ENCODE measurements around the gene SLAMF1. TPM values are rescaled to one million over a fixed set of nuclear protein-coding genes. Genes with fewer than 3 reads are reported as not detected.

Gene SLAMF1
- polyA plus RNA-seq, 1 experiment: not detected

GRCh38 chr1:160625725-160626498 lies 20.9 kb downstream of the SLAMF1 start:
- POLR2A ChIA-PET: no interaction called here
- DNase-seq (ENCODE audit: low read depth, low spot score): no peak
- TF ChIP-seq CTCF (IDR thresholded peaks at IDR 0.05; ENCODE audit: low read depth, low read length): no peak
- H3K9me3 ChIP-seq (ENCODE audit: control insufficient read depth, insufficient read depth, low read length): no peaks in the 10 kb centered on the region
- no peaks in the 10 kb centered on the region for H3K27me3 ChIP-seq (ENCODE audit: control insufficient read depth, insufficient read depth, low read length)
- no peak overlapping the region for H3K4me3 ChIP-seq (ENCODE audit: low read depth, low read length)
- CTCF ChIA-PET: no interaction called here
- H3K27ac ChIP-seq (ENCODE audit: low read depth, low read length): no peak overlapping the region

GRCh38 chr1:160625321-160625720 lies 21.5 kb downstream of the SLAMF1 start:
- no peak for TF ChIP-seq CTCF (IDR thresholded peaks at IDR 0.05; ENCODE audit: low read depth, low read length)
- no peak for DNase-seq (ENCODE audit: low read depth, low spot score)
- ChIA-PET CTCF (no interaction called here), POLR2A (no interaction called here)
- Histone ChIP-seq H3K9me3 (ENCODE audit: control insufficient read depth, insufficient read depth, low read length) (no peaks in the 10 kb centered on the region), H3K4me3 (ENCODE audit: low read depth, low read length) (no peak overlapping the region), H3K27me3 (ENCODE audit: control insufficient read depth, insufficient read depth, low read length) (no peaks in the 10 kb centered on the region), H3K27ac (ENCODE audit: low read depth, low read length) (no peak overlapping the region)

GRCh38 chr1:160624464-160624863 lies 22.4 kb downstream of the SLAMF1 start:
- Histone ChIP-seq H3K4me3 (ENCODE audit: low read depth, low read length) (no peak overlapping the region), H3K27ac (ENCODE audit: low read depth, low read length) (no peak overlapping the region), H3K27me3 (ENCODE audit: control insufficient read depth, insufficient read depth, low read length) (no peaks in the 10 kb centered on the region), H3K9me3 (ENCODE audit: control insufficient read depth, insufficient read depth, low read length) (no peaks in the 10 kb centered on the region)
- no peak for TF ChIP-seq CTCF (IDR thresholded peaks at IDR 0.05; ENCODE audit: low read depth, low read length)
- CTCF ChIA-PET: no interaction called here
- no peak for DNase-seq (ENCODE audit: low read depth, low spot score)
- POLR2A ChIA-PET: no interaction called here

- CTCF ChIA-PET: no interaction called here
- H3K4me3 ChIP-seq (ENCODE audit: low read depth, low read length): no peak overlapping the region
- H3K27ac ChIP-seq (ENCODE audit: low read depth, low read length): no peak overlapping the region
- TF ChIP-seq CTCF (IDR thresholded peaks at IDR 0.05; ENCODE audit: low read depth, low read length): no peak
- H3K9me3 ChIP-seq (ENCODE audit: control insufficient read depth, insufficient read depth, low read length): no peaks in the 10 kb centered on the region
- POLR2A ChIA-PET: no interaction called here
- DNase-seq (ENCODE audit: low read depth, low spot score): no peak
- no peaks in the 10 kb centered on the region for H3K27me3 ChIP-seq (ENCODE audit: control insufficient read depth, insufficient read depth, low read length)
Measured at GRCh38 chr1:160623862-160624261, 23.0 kb downstream of the SLAMF1 start.

- no peak for DNase-seq (ENCODE audit: low read depth, low spot score)
- no peak for TF ChIP-seq CTCF (IDR thresholded peaks at IDR 0.05; ENCODE audit: low read depth, low read length)
- CTCF ChIA-PET: interaction anchor here (0.6 kb wide), 2 partner anchors 80 to 367 kb away, joined by 3 to 6 read pairs; no protein-coding TSS in a partner anchor
- POLR2A ChIA-PET: no interaction called here
- no peak overlapping the region for H3K27ac ChIP-seq (ENCODE audit: low read depth, low read length)
- H3K27me3 ChIP-seq (ENCODE audit: control insufficient read depth, insufficient read depth, low read length): no peaks in the 10 kb centered on the region
- no peak overlapping the region for H3K4me3 ChIP-seq (ENCODE audit: low read depth, low read length)
- no peaks in the 10 kb centered on the region for H3K9me3 ChIP-seq (ENCODE audit: control insufficient read depth, insufficient read depth, low read length)
Measured at GRCh38 chr1:160623227-160623633, 23.6 kb downstream of the SLAMF1 start.
